GM18520 (cell line): ENCODE data around the gene CES3.
"Not testable (repeated sequence)": the region's sequence is repeated elsewhere in the genome, so short reads cannot be mapped to it uniquely, and the experiment has no call there.

Experiments
- ATAC-seq: cut with Tn5 transposase; IDR thresholded peaks from one replicate; pipeline ENCODE4 v1.9.1; 2021; ENCODE audit not compliant: unreplicated experiment

The CES3 gene

DNA sequence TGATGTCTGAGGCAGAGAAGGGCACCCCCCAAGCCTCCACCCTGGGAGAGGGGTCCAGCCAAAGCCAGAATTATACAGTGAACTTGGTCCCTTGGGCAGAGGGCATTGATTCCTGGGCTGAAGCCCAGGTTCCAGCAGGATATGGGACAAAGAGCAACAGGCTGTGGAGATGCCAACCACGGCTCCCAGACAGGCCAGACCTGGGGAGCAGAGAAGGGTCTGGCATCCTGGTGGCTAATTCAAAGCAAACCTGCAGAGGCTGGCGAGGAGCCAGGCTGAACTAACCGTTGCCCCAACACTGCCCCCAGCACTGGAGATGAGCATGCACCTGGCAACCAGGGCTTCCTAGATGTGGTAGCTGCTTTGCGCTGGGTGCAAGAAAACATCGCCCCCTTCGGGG lies 3.0 kb downstream of the CES3 start:
- no peak for ATAC-seq

- ATAC-seq, result no peak
These were observed 7.8 kb downstream of the CES3 start for GRCh38 chr16:66968847-66969246.

DNA sequence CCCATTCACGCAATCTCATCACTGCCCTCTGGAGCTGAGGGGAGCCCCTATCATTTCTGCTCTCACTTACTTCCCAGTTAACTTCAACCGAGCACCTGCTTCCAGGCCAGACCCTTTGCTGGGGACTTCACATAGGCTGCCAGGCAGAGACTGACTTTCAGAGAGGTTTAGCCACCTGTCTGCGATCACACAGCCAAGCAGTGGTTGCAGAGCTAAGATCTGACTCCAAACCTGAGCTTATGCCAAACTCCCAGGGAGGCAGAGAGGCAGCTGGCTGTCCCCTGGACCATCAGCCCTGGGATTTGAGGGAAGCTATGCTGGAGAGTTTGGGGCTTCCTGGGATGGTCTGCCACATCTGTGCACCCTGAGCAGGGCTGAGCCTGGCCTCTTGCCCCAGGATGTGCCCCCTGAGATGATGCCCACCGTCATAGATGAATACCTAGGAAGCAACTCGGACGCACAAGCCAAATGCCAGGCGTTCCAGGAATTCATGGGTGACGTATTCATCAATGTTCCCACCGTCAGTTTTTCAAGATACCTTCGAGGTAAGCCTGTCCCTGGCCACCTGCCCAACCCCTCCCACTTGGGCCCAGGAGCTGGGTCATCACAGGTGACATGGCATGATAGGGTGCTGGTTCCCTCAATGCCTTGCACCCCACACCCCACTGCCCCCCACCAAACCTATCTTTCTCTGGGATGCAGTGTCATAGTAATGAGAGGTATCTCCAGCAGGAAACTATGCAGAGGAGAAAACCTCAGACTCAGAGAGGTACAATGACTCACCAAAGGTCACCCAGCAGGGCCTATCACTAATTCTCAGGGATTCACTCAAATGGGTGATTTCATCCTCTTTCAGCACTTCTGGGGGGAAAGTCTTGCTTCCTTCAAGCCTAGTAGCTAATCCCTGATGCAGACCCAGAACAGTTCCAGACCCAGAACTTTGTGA lies 10.0 kb downstream of the CES3 start:
- no peak for ATAC-seq

- ATAC-seq, result no peak
These were observed 11.9 kb downstream of the CES3 start for GRCh38 chr16:66972983-66973382.

DNA sequence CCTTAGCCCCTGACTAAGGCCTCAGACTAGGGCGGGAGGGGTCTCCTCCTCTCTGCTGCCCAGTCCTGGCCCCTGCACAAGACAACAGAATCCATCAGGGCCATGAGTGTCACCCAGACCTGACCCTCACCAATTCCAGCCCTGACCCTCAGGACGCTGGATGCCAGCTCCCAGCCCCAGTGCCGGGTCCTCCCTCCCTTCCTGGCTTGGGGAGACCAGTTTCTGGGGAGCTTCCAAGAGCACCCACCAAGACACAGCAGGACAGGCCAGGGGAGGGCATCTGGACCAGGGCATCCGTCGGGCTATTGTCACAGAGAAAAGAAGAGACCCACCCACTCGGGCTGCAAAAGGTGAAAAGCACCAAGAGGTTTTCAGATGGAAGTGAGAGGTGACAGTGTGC lies 12.7 kb downstream of the CES3 start:
- ATAC-seq, result no peak

- not testable (repeated sequence) for ATAC-seq
These were observed 13.3 kb downstream of the CES3 start for GRCh38 chr16:66974156-66974931.

DNA sequence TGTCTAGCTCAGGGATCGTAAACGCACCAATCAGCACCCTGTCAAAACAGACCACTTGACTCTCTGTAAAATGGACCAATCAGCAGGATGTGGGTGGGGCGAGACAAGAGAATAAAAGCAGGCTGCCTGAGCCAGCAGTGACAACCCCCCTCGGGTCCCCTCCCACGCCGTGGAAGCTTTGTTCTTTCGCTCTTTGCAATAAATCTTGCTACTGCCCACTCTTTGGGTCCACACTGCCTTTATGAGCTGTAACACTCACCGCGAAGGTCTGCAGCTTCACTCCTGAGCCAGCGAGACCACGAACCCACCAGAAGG lies 13.8 kb downstream of the CES3 start:
- not testable (repeated sequence) for ATAC-seq

- no peak for ATAC-seq
These were observed 14.3 kb downstream of the CES3 start for GRCh38 chr16:66975302-66975893.

DNA sequence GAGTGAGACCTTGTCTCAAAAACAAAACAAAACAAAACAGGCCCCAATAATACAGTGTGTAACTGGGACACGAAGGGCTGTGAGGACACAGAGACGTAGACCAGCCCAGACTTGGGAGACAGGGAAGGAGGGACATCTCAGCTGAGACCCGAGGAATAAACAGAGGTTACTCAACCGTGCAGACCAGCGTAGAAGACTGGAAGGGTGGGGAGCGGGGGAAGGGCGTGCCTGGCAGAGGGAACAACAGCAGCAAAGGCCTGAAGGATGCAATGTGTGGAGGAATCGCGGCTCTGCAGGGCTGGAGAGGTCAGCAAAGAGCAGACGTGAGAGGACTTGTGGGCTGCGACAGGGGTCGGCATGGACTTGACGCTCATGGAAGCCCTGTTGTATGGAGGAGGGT lies 15.7 kb downstream of the CES3 start:
- no peak for ATAC-seq

DNA sequence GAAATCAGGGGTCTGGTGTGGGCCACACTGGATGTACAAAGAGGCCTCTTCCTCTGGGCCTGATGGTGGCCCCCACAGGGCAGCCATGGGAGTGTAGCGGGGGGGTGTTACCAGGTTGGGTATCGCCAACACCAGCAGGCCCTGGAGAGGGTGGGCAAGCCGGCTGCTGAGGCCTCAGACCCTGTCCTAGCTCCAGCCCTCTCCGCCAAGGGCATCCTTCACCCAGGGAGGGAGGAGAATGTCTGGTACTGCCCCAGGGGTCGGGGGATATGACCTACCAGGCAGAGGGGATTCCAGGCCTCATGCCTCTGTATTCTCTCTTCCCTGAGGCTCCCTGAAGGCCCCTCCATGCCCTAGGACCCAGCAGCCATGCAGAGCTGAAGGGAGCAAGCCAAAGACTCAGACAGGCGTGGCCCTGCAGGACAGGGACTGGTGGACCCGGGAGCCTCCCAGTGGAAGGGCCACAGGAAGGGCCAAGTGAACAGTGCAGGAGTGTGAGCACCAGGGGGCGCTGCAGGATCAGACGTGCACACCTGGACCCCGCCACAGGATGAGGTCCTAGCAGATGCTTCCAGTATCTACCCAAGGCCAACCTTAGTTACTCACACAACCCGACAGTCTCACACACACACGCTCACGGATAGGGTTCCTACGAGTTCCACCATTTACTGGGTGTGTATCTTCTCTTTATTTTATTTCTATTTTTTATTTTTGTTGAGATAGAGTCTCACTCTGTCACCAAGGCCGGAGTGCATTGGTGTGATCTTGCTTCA lies 16.5 kb downstream of the CES3 start:
- ATAC-seq, result no peak

GRCh38 chr16:66979011-66979717 lies 18.1 kb downstream of the CES3 start:
- ATAC-seq, result no peak

DNA sequence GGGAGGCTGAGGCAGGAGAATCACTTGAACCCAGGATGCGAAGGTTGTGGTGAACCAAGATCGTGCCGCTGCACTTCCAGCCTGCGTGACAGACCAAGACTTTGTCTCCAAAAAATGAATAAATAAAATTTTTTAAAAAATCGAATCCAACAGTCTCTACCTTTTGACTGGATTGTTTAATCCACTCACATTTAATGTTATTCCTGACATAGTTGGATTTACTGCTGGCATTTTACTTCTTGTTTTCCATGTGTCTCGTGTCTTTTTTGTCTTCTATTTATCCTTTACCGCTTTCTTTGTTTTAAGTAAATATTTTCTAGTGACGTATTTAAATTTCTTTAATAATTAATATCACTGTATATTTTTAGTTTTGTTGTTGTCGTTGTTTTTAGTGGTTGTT lies 22.0 kb downstream of the CES3 start:
- no peak for ATAC-seq

- no peak for ATAC-seq
These were observed 23.8 kb downstream of the CES3 start for GRCh38 chr16:66984892-66985311.

GRCh38 chr16:66986559-66986958 lies 25.5 kb downstream of the CES3 start:
- ATAC-seq, result no peak

GRCh38 chr16:66988197-66988788 lies 27.2 kb downstream of the CES3 start, which contains the start of gene CES4A:
CES4A (plus strand) TSS chr16:66988589; CDS start chr16:66988773, 184 bp downstream.
- no peak for ATAC-seq

DNA sequence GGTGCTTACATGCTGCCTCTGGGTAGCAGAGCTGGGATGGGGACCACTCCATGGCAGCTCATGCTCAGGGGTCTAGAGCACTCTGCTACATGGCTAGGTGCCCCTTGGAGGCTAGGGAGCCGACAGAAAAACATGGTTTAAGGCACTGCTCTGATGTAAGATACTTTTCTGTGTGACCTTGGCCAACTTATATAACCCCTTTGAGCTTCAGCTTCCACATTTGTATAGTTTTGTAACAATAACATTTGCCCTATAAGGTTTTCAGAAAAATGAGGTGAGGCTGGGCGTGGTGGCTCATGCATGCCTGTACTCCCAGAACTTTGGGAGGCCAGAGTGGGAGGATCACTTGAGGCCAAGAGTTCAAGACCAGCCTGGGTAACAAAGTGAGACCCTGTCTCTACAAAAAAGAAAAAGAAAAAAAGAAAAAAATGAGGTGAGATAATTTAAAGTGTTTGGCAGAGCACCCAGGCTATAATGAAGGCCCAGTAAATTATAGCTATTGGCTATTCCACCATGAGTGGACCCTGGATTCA lies 30.5 kb downstream of the CES3 start:
- ATAC-seq, result no peak

- ATAC-seq, result not testable (repeated sequence)
These were observed 32.5 kb downstream of the CES3 start for GRCh38 chr16:66993558-66993957.

- ATAC-seq, result no peak
These were observed 35.4 kb downstream of the CES3 start for GRCh38 chr16:66996324-66996982.

DNA sequence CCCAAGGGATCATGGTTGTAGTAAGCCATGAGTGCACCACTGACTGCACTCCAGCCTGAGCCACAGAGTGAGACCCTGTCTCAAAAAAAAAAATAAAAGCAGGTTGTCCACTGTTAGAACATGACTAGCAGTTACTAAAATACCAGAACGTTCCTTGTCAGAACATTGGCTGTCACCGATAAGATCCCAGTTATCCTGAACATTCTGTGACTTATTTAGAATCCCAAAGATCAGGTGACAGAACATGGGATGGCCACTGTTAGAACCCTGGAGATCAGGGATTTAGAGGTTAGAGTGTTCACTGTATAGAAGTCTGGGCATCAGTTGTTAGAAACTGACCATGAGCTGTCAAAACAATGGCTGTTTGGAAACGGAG lies 35.9 kb downstream of the CES3 start:
- no peak for ATAC-seq
